T-cell (primary cell): ENCODE measurements around the gene MGAT4B. TPM values are rescaled to one million over a fixed set of nuclear protein-coding genes. Genes with fewer than 3 reads are reported as not detected.

Experiments
- ATAC-seq, 4 experiments: fragments of 200-7000 bp in 3 of 4; fragments of 150-1000 bp in 1 of 4; cut with Tn5 transposase; replicated peaks in 1 of 4; 1 replicate in 3 of 4; 2 replicates in 1 of 4; pipeline ENCODE4 v1.10.0; 2021; ENCODE audit warnings: moderate library complexity in 3 of 4, mild to moderate bottlenecking in 2 of 4, moderate number of reproducible peaks in 1 of 4
- CTCF ChIA-PET, 2 donors: fragments of 300-600 bp; sonication (Branson Sonifier 250); formaldehyde crosslinking; loops; one replicate each; lab custom pipeline; 2022; ENCODE audit warnings: antibody characterized with exemption in 2 of 2; lab: Charles Lee
- POLR2A ChIA-PET, 2 donors: fragments of 300-600 bp; sonication (Branson Sonifier 250); formaldehyde crosslinking; loops; one replicate each; lab custom pipeline; 2022; ENCODE audit warnings: antibody characterized with exemption in 2 of 2; lab: Charles Lee
- DNase-seq, 35 experiments: peaks; one replicate each; pipeline versions ENCODE4 v3.0.0 to v3.0.0-alpha.2; 2013 to 2023
- H3K27ac ChIP-seq: one replicate; pipeline ENCODE4 v1.5.1; 2013; ENCODE audit warnings: low read length
- H3K27me3 ChIP-seq, 2 experiments: replicated peaks in 1 of 2; 1 replicate in 1 of 2; 2 replicates in 1 of 2; pipeline versions ENCODE4 v1.6.1 to v1.7.0; 2013; ENCODE audit warnings: low read length in 1 of 2, mixed read lengths in 1 of 2; ENCODE audit not compliant: control insufficient read depth in 2 of 2, insufficient read depth in 2 of 2; ENCODE audit errors: extremely low read depth in 1 of 2
- H3K36me3 ChIP-seq, 2 donors: 1 replicate in 1 of 2; 2 replicates in 1 of 2; pipeline versions ENCODE4 v1.6.1 to v1.7.0; 2013; ENCODE audit warnings: low read length in 1 of 2; ENCODE audit not compliant: control insufficient read depth in 2 of 2, insufficient read depth in 1 of 2; ENCODE audit errors: extremely low read depth in 1 of 2
- H3K4me1 ChIP-seq, 2 experiments: 1 replicate in 1 of 2; 2 replicates in 1 of 2; pipeline versions ENCODE4 v1.6.1 to v1.7.0; 2013; ENCODE audit warnings: low read length in 2 of 2, mixed read lengths in 1 of 2; ENCODE audit not compliant: insufficient read depth in 2 of 2, control insufficient read depth in 1 of 2; ENCODE audit errors: extremely low read depth in 1 of 2
- H3K4me3 ChIP-seq, 2 donors: 1 replicate in 1 of 2; 2 replicates in 1 of 2; pipeline versions ENCODE4 v1.5.1 to v1.7.0; 2013; ENCODE audit warnings: mild to moderate bottlenecking in 2 of 2, low read length in 1 of 2, moderate library complexity in 1 of 2; ENCODE audit not compliant: control insufficient read depth in 1 of 2; ENCODE audit errors: extremely low read depth in 1 of 2
- H3K9me3 ChIP-seq: 2 replicates; pipeline ENCODE4 v1.7.0; 2013
- H3K27ac Mint-ChIP-seq, 2 donors: one replicate each; pipeline ENCODE4 v1.8.0; 2020 to 2021; ENCODE audit warnings: mild to moderate bottlenecking in 2 of 2, mixed read lengths in 2 of 2
- H3K27me3 Mint-ChIP-seq, 2 donors: one replicate each; pipeline ENCODE4 v1.8.0; 2021 to 2022; ENCODE audit warnings: mixed read lengths in 2 of 2
- H3K36me3 Mint-ChIP-seq: one replicate; pipeline ENCODE4 v1.8.0; 2021; ENCODE audit warnings: mixed read lengths
- H3K4me1 Mint-ChIP-seq, 3 donors: one replicate each; pipeline ENCODE4 v1.8.0; 2020 to 2022; ENCODE audit warnings: mixed read lengths in 3 of 3, mild to moderate bottlenecking in 1 of 3
- H3K4me3 Mint-ChIP-seq, 3 donors: one replicate each; pipeline ENCODE4 v1.8.0; 2020 to 2022; ENCODE audit warnings: mild to moderate bottlenecking in 3 of 3, mixed read lengths in 3 of 3, moderate library complexity in 3 of 3
- H3K9me3 Mint-ChIP-seq, 3 donors: one replicate each; pipeline ENCODE4 v1.8.0; 2020 to 2022; ENCODE audit warnings: mixed read lengths in 3 of 3
- WGBS: methylation state at CpG from one replicate; pipeline ENCODE4 v1.1.5; 2013; ENCODE audit warnings: missing lambda C conversion rate; ENCODE audit not compliant: insufficient coverage; 5-methylcytosine and 5-hydroxymethylcytosine counted together
- total RNA-seq, 35 experiments: library from RNA in 6 of 35; stranded (reverse) in 6 of 35; fragments of 120-200 nt in 1 of 35; gene quantifications; one replicate each; pipeline versions ENCODE4 v1.2.1 to v1.2.4 and lab custom pipeline; 2013 to 2026

Gene MGAT4B
- total RNA-seq, 5 donors from 2014 or later (not counting 1 experiment from before 2014, with no cell fraction given), result 119 to 159 (median 132) TPM

- H3K4me1 Mint-ChIP-seq, result no peaks in the 10 kb centered on the region
- H3K36me3 Mint-ChIP-seq, result peaks cover 33% of the 10 kb centered on the region
- Histone ChIP-seq H3K27me3 (no peaks in the 10 kb centered on the region), H3K36me3 (peaks cover 6 to 38% of the 10 kb centered on the region in 2 donors), H3K4me1 (no peaks in the 10 kb centered on the region), H3K9me3 (no peaks in the 10 kb centered on the region), H3K4me3 (no peak overlapping the region), H3K27ac (no peak overlapping the region)
- H3K27me3 Mint-ChIP-seq, result no peaks in the 10 kb centered on the region
- no peak overlapping the region for H3K4me3 Mint-ChIP-seq
- ATAC-seq (no peak), DNase-seq (no peak)
- POLR2A ChIA-PET, result interaction anchor here in 1 of 2 donors (0.7 kb wide), 1 partner anchor 79 kb away, joined by 3 read pairs; the partner anchor contains the start of gene MRNIP
- 100% methylated on average over 4 of the region's 4 CpGs for WGBS
- H3K9me3 Mint-ChIP-seq, result no peaks in the 10 kb centered on the region
- CTCF ChIA-PET, result no interaction called here
- no peak overlapping the region for H3K27ac Mint-ChIP-seq
These were observed 26.8 kb downstream of the MGAT4B start for GRCh38 chr5:179779826-179780225.

GRCh38 chr5:179778591-179778990 lies 28.1 kb downstream of the MGAT4B start:
- no peaks in the 10 kb centered on the region for H3K4me1 Mint-ChIP-seq
- CTCF ChIA-PET, result no interaction called here
- H3K27ac Mint-ChIP-seq, result no peak overlapping the region
- peaks cover 42% of the 10 kb centered on the region for H3K36me3 Mint-ChIP-seq
- DNase-seq (no peak), ATAC-seq (no peak)
- 100% methylated on average over 4 of the region's 5 CpGs for WGBS
- no peak overlapping the region for H3K4me3 ChIP-seq
- peaks cover 16 to 50% of the 10 kb centered on the region in 2 donors for H3K36me3 ChIP-seq
- H3K27ac ChIP-seq, result no peak overlapping the region
- no peaks in the 10 kb centered on the region for H3K9me3 ChIP-seq
- H3K9me3 Mint-ChIP-seq, result no peaks in the 10 kb centered on the region
- no peaks in the 10 kb centered on the region for H3K27me3 Mint-ChIP-seq
- POLR2A ChIA-PET, result no interaction called here
- no peak overlapping the region for H3K4me3 Mint-ChIP-seq
- H3K27me3 ChIP-seq, result no peaks in the 10 kb centered on the region
- no peaks in the 10 kb centered on the region for H3K4me1 ChIP-seq

- WGBS, result 85% methylated on average over 9 of the region's 9 CpGs
- Histone ChIP-seq H3K36me3 (peaks cover 22 to 57% of the 10 kb centered on the region in 2 donors), H3K4me3 (no peak overlapping the region), H3K27me3 (no peaks in the 10 kb centered on the region), H3K4me1 (no peaks in the 10 kb centered on the region), H3K9me3 (no peaks in the 10 kb centered on the region), H3K27ac (no peak overlapping the region)
- ChIA-PET POLR2A (interaction anchor here in 1 of 2 donors (0.5 kb wide), 1 partner anchor 41 kb away, joined by 10 read pairs; no protein-coding TSS in a partner anchor), CTCF (interaction anchor here in 1 of 2 donors (1.6 kb wide), 1 partner anchor 15 kb away, joined by 4 read pairs; no protein-coding TSS in a partner anchor)
- Mint-ChIP-seq H3K27me3 (no peaks in the 10 kb centered on the region), H3K9me3 (no peaks in the 10 kb centered on the region), H3K4me1 (no peaks in the 10 kb centered on the region), H3K4me3 (no peak overlapping the region), H3K27ac (no peak overlapping the region), H3K36me3 (peaks cover 49% of the 10 kb centered on the region)
- no peak for DNase-seq
- no peak for ATAC-seq
These were observed 28.8 kb downstream of the MGAT4B start for GRCh38 chr5:179777909-179778308.

GRCh38 chr5:179777456-179777855 lies 29.2 kb downstream of the MGAT4B start:
- Mint-ChIP-seq H3K4me1 (no peaks in the 10 kb centered on the region), H3K9me3 (no peaks in the 10 kb centered on the region), H3K36me3 (peaks cover 52% of the 10 kb centered on the region), H3K27me3 (no peaks in the 10 kb centered on the region), H3K27ac (no peak overlapping the region), H3K4me3 (no peak overlapping the region)
- no peaks in the 10 kb centered on the region for H3K27me3 ChIP-seq
- H3K9me3 ChIP-seq, result no peaks in the 10 kb centered on the region
- POLR2A ChIA-PET, result interaction anchor here in 1 of 2 donors (0.5 kb wide), 1 partner anchor 42 kb away, joined by 10 read pairs; no protein-coding TSS in a partner anchor
- no peaks in the 10 kb centered on the region for H3K4me1 ChIP-seq
- DNase-seq (no peak), ATAC-seq (no peak)
- H3K4me3 ChIP-seq, result no peak overlapping the region
- CTCF ChIA-PET, result interaction anchor here in 1 of 2 donors (1.6 kb wide), 1 partner anchor 15 kb away, joined by 4 read pairs; no protein-coding TSS in a partner anchor
- 99% methylated on average over 10 of the region's 10 CpGs for WGBS
- peaks cover 24 to 61% of the 10 kb centered on the region in 2 donors for H3K36me3 ChIP-seq
- no peak overlapping the region for H3K27ac ChIP-seq

- H3K27ac Mint-ChIP-seq, result no peak overlapping the region
- ATAC-seq (no peak), DNase-seq (no peak)
- no peaks in the 10 kb centered on the region for H3K4me1 Mint-ChIP-seq
- H3K4me1 ChIP-seq, result no peaks in the 10 kb centered on the region
- H3K36me3 Mint-ChIP-seq, result peaks cover 57% of the 10 kb centered on the region
- H3K27me3 ChIP-seq, result no peaks in the 10 kb centered on the region
- H3K27ac ChIP-seq, result no peak overlapping the region
- H3K27me3 Mint-ChIP-seq, result no peaks in the 10 kb centered on the region
- no peaks in the 10 kb centered on the region for H3K9me3 Mint-ChIP-seq
- no peak overlapping the region for H3K4me3 Mint-ChIP-seq
- CTCF ChIA-PET, result interaction anchor here in 1 of 2 donors (0.6 to 1.6 kb wide), 2 partner anchors 14 to 114 kb away, joined by 3 to 4 read pairs; no protein-coding TSS in a partner anchor
- 99% methylated on average over 8 of the region's 11 CpGs for WGBS
- no peak overlapping the region for H3K4me3 ChIP-seq
- POLR2A ChIA-PET, result no interaction called here
- H3K9me3 ChIP-seq, result no peaks in the 10 kb centered on the region
- H3K36me3 ChIP-seq, result peaks cover 30 to 71% of the 10 kb centered on the region in 2 donors
These were observed 30.2 kb downstream of the MGAT4B start for GRCh38 chr5:179776411-179776938.

- no peaks in the 10 kb centered on the region for H3K27me3 Mint-ChIP-seq
- no peak overlapping the region for H3K4me3 Mint-ChIP-seq
- DNase-seq (no peak), ATAC-seq (no peak)
- H3K27ac ChIP-seq, result no peak overlapping the region
- no peaks in the 10 kb centered on the region for H3K9me3 ChIP-seq
- H3K4me1 Mint-ChIP-seq, result no peaks in the 10 kb centered on the region
- H3K4me1 ChIP-seq, result no peaks in the 10 kb centered on the region
- H3K36me3 ChIP-seq, result peaks cover 30 to 83% of the 10 kb centered on the region in 2 donors
- no peaks in the 10 kb centered on the region for H3K9me3 Mint-ChIP-seq
- H3K27ac Mint-ChIP-seq, result no peak overlapping the region
- H3K27me3 ChIP-seq, result no peaks in the 10 kb centered on the region
- no peak overlapping the region for H3K4me3 ChIP-seq
- ChIA-PET POLR2A (no interaction called here), CTCF (interaction anchor here in 1 of 2 donors (0.5 kb wide), 1 partner anchor 81 kb away, joined by 3 read pairs; no protein-coding TSS in a partner anchor)
- over 99% methylated on average over 10 of the region's 12 CpGs for WGBS
- peaks cover 67% of the 10 kb centered on the region for H3K36me3 Mint-ChIP-seq
These were observed 32.2 kb downstream of the MGAT4B start for GRCh38 chr5:179774442-179774841.
